Measurements from ENCODE around the gene CCNC. TPM values are rescaled to one million over a fixed set of nuclear protein-coding genes. Genes with fewer than 3 reads are reported as not detected.
"Not testable (repeated sequence)": the region's sequence is repeated elsewhere in the genome, so short reads cannot be mapped to it uniquely, and the experiment has no call there.

CCNC gene
- polyA plus RNA-seq, 1 donor from 2014 or later: 111 TPM

- Histone ChIP-seq H3K4me2 (ENCODE audit: low read length) (no peak overlapping the region), H3K9ac (ENCODE audit: low read length) (no peak overlapping the region), H4K20me1 (ENCODE audit: insufficient read depth) (no peaks in the 10 kb centered on the region), H3K36me3 (ENCODE audit: insufficient read depth, low read length) (no peaks in the 10 kb centered on the region), H3K27me3 (ENCODE audit: insufficient read depth, low read depth, low read length) (peaks cover 100% of the 10 kb centered on the region), H3F3A (ENCODE audit: insufficient read depth, low read length, poor library complexity, severe bottlenecking) (no peaks in the 10 kb centered on the region), H2AFZ (ENCODE audit: low read depth, low read length) (no peak overlapping the region), H3K27ac (ENCODE audit: low read length) (no peak overlapping the region), H3K9me2 (ENCODE audit: insufficient read depth, low read length) (no peaks in the 10 kb centered on the region), H3K4me3 (ENCODE audit: low read length) (no peak overlapping the region), H3K79me2 (replicated peaks; ENCODE audit: insufficient read depth, low read length) (no peaks in the 10 kb centered on the region), H3K9me3 (ENCODE audit: low read length) (no peaks in the 10 kb centered on the region)
- TF ChIP-seq REST (IDR thresholded peaks at IDR 0.05; ENCODE audit: borderline replicate concordance) (no peak), POLR2AphosphoS5 (IDR thresholded peaks at IDR 0.05) (peak; percentile 21), EZH2 (IDR thresholded peaks at IDR 0.05; ENCODE audit: borderline replicate concordance, insufficient read depth, low read length, poor library complexity, severe bottlenecking) (peak; percentile 15), RAD21 (conservative IDR thresholded peaks at IDR 0.05) (no peak)
Observed at GRCh38 chr6:99602520-99603420, 34.3 kb upstream of the CCNC start.

GRCh38 chr6:99594696-99595095, 26.2 kb upstream of the CCNC start:
- H3K4me2 ChIP-seq (ENCODE audit: low read length); H3F3A ChIP-seq (ENCODE audit: insufficient read depth, low read length, poor library complexity, severe bottlenecking); H4K20me1 ChIP-seq (ENCODE audit: insufficient read depth); H3K9me3 ChIP-seq (ENCODE audit: low read length); H2AFZ ChIP-seq (ENCODE audit: low read depth, low read length); H3K36me3 ChIP-seq (ENCODE audit: insufficient read depth, low read length); H3K9ac ChIP-seq (ENCODE audit: low read length); H3K4me3 ChIP-seq (ENCODE audit: low read length); H3K9me2 ChIP-seq (ENCODE audit: insufficient read depth, low read length); H3K79me2 ChIP-seq (replicated peaks; ENCODE audit: insufficient read depth, low read length); H3K27ac ChIP-seq (ENCODE audit: low read length): not testable (repeated sequence)
- peaks cover 98% of the 10 kb centered on the region for H3K27me3 ChIP-seq (ENCODE audit: insufficient read depth, low read depth, low read length)

- Histone ChIP-seq H3K9me2 (ENCODE audit: insufficient read depth, low read length) (no peaks in the 10 kb centered on the region), H3K27ac (ENCODE audit: low read length) (no peak overlapping the region), H3K9ac (ENCODE audit: low read length) (no peak overlapping the region), H3K36me3 (ENCODE audit: insufficient read depth, low read length) (no peaks in the 10 kb centered on the region), H4K20me1 (ENCODE audit: insufficient read depth) (no peaks in the 10 kb centered on the region), H3K4me2 (ENCODE audit: low read length) (no peak overlapping the region), H2AFZ (ENCODE audit: low read depth, low read length) (no peak overlapping the region), H3F3A (ENCODE audit: insufficient read depth, low read length, poor library complexity, severe bottlenecking) (no peaks in the 10 kb centered on the region), H3K79me2 (replicated peaks; ENCODE audit: insufficient read depth, low read length) (no peaks in the 10 kb centered on the region), H3K4me3 (ENCODE audit: low read length) (no peak overlapping the region), H3K27me3 (ENCODE audit: insufficient read depth, low read depth, low read length) (peaks cover 98% of the 10 kb centered on the region), H3K9me3 (ENCODE audit: low read length) (peaks cover 5% of the 10 kb centered on the region)
- TF ChIP-seq SMC3 (conservative IDR thresholded peaks at IDR 0.05; ENCODE audit: poor library complexity) (no peak), TAF1 (IDR thresholded peaks at IDR 0.05; ENCODE audit: low read depth) (no peak), RAD21 (conservative IDR thresholded peaks at IDR 0.05) (no peak), EP300 (conservative IDR thresholded peaks at IDR 0.05; ENCODE audit: poor library complexity, severe bottlenecking) (no peak), EZH2 (IDR thresholded peaks at IDR 0.05; ENCODE audit: borderline replicate concordance, insufficient read depth, low read length, poor library complexity, severe bottlenecking) (no peak), CTCF (IDR thresholded peaks at IDR 0.05; ENCODE audit: poor library complexity, severe bottlenecking) (no peak), MXI1 (conservative IDR thresholded peaks at IDR 0.05; ENCODE audit: poor library complexity, severe bottlenecking) (no peak), REST (IDR thresholded peaks at IDR 0.05; ENCODE audit: borderline replicate concordance) (no peak), POLR2AphosphoS5 (IDR thresholded peaks at IDR 0.05) (no peak)
Observed at GRCh38 chr6:99592900-99593299, 24.4 kb upstream of the CCNC start.

Measured in neural cell (in vitro differentiated cells).